Right cardiac atrium (tissue), 5 donors: ENCODE results near the gene RORC. TPM values are rescaled to one million over a fixed set of nuclear protein-coding genes. Genes with fewer than 3 reads are reported as not detected.
"Not testable (repeated sequence)": the region's sequence is repeated elsewhere in the genome, so short reads cannot be mapped to it uniquely, and the experiment has no call there.

Experiments
- ATAC-seq, 2 donors: fragments of 200-7000 bp; cut with Tn5 transposase; one replicate each; pipeline versions ENCODE4 v1.8.0 to v1.9.1; 2020; ENCODE audit warnings: moderate library complexity in 2 of 2, mild to moderate bottlenecking in 1 of 2
- DNase-seq, 3 donors: peaks; one replicate each; pipeline ENCODE4 v3.0.0-alpha.2; 2020
- H3K27ac ChIP-seq: one replicate; pipeline ENCODE4 v1.5.1; 2013; ENCODE audit warnings: mild to moderate bottlenecking, low read length, control low read depth, moderate library complexity
- H3K27me3 ChIP-seq: one replicate; pipeline ENCODE4 v1.6.1; 2013; ENCODE audit not compliant: control insufficient read depth, insufficient read depth
- H3K4me1 ChIP-seq: one replicate; pipeline ENCODE4 v1.6.1; 2013; ENCODE audit warnings: low read length; ENCODE audit not compliant: control insufficient read depth, insufficient read depth
- H3K4me3 ChIP-seq: one replicate; pipeline ENCODE4 v1.5.1; 2013; ENCODE audit warnings: low read length, control low read depth
- H3K9me3 ChIP-seq: one replicate; pipeline ENCODE4 v1.6.1; 2013; ENCODE audit warnings: low read length; ENCODE audit not compliant: control insufficient read depth
- WGBS: extraction: QIAGEN DNeasy Blood & Tissue Kit; methylation state at CpG from one replicate; pipeline ENCODE4 v1.1.7; 2013; 5-methylcytosine and 5-hydroxymethylcytosine counted together
- intact Hi-C, 4 donors: fragments of 100-400 bp; cut with DNase I; formaldehyde crosslinking; loops; one replicate each; pipeline versions ENCODE4 v1.11.0 to v1.14.0; 2022 to 2023
- polyA plus RNA-seq: library from polyadenylated mRNA; stranded (reverse); fragments of 200-250 nt; gene quantifications from one replicate; pipeline ENCODE4 v1.2.3, GENCODE V29; 2013
- total RNA-seq, 4 donors: library from RNA; stranded (reverse); fragmentation: NEBNext Ultra II Directional; extraction: Animal tissue kit (Norgen Biotek cat#: 25700); gene quantifications; one replicate each; pipeline ENCODE4 v1.2.1, GENCODE V29; 2021
- donor health status: healthy with polysubstance abuse.
- donor health status: DM: no; HTN: yes; CAD: no.
- donor health status: DM: no; HTN: no; CAD: no.
- donor health status: DM: no; HTN: yes; CAD: no; lungs with severe emphysema.
- donor health status: DM: yes; HTN: yes; CAD: no.

RORC gene
- total and polyA plus RNA-seq, 5 donors: 1.3 to 8.2 (median 3.3) TPM

DNA sequence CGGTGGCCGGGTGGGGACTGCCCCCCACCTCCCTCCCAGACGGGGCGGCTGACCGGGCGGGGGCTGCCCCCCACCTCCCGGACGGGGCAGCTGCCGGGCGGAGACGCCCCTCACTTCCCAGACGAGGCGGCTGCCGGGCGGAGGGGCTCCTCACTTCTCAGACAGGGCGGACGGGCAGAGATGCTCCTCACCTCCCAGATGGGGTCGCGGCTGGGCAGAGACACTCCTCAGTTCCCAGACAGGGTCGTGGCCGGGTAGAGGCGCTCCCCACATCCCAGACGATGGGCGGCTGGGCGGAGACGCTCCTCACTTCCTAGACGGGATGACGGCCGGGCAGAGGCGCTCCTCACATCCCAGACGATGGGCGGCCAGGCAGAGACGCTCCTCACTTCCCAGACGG, 62.3 kb downstream of the RORC start:
- H3K9me3 ChIP-seq, H3K4me3 ChIP-seq, ATAC-seq, DNase-seq, intact Hi-C loops, H3K4me1 ChIP-seq, H3K27ac ChIP-seq, H3K27me3 ChIP-seq: not testable (repeated sequence)
- WGBS: 93% methylated on average over 34 of the region's 34 CpGs

DNA sequence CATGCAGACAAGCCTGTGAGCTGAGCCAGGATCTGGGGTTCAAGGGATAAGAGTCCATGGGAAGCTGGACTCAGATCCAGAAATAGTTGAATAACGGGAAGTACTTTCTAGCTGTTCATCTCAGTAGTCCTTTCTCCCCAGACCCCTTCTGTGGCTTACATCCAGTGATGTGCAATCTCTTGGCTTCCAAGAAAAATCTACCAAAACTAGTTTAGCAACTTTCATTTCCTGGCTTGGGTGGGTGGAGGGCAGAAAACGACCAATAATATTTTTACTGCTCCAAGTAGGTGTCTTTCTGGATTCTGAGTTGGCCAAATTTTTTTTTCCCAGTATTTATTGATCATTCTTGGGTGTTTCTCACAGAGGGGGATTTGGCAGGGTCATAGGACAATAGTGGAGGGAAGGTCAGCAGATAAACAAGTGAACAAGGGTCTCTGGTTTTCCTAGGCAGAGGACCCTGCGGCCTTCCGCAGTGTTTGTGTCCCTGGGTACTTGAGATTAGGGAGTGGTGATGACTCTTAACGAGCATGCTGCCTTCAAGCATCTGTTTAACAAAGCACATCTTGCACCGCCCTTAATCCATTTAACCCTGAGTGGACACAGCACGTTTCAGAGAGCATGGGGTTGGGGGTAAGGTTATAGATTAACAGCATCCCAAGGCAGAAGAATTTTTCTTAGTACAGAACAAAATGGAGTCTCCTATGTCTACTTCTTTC, 63.1 kb downstream of the RORC start:
- H3K4me1 ChIP-seq, H3K4me3 ChIP-seq, DNase-seq, intact Hi-C loops, H3K27me3 ChIP-seq, H3K9me3 ChIP-seq, H3K27ac ChIP-seq, ATAC-seq: not testable (repeated sequence)
- WGBS: 53% methylated on average over 2 of the region's 7 CpGs

DNA sequence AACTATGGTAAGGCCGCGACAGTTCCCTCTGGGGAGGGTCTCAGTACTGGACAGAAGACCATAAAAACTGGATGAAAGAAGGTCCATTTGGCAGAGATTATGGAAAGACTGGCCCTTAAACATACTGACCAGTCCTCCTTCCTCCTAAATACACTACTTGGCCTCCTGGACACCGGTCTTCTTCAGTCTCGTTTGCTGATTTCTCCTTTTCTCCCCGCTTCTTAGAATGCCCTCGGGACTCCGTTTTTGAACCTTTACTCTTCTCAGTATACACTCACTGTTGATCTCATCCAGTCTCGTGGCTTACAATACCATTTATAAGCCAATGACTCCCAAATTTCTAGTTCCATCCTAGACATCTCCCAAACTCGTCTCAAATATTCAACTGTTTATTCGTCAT, 67.6 kb downstream of the RORC start:
- intact Hi-C loops: no loop called here
- ATAC-seq: peak in 1 of 2 donors; percentile 4
- no peaks in the 10 kb centered on the region for H3K9me3 ChIP-seq
- H3K27me3 ChIP-seq: no peaks in the 10 kb centered on the region
- no peak for DNase-seq
- peaks cover 2% of the 10 kb centered on the region for H3K4me1 ChIP-seq
- H3K4me3 ChIP-seq: peak overlapping the region; percentile 93
- peak overlapping the region; percentile 76 for H3K27ac ChIP-seq
- WGBS: 59% methylated on average over 10 of the region's 10 CpGs

DNA sequence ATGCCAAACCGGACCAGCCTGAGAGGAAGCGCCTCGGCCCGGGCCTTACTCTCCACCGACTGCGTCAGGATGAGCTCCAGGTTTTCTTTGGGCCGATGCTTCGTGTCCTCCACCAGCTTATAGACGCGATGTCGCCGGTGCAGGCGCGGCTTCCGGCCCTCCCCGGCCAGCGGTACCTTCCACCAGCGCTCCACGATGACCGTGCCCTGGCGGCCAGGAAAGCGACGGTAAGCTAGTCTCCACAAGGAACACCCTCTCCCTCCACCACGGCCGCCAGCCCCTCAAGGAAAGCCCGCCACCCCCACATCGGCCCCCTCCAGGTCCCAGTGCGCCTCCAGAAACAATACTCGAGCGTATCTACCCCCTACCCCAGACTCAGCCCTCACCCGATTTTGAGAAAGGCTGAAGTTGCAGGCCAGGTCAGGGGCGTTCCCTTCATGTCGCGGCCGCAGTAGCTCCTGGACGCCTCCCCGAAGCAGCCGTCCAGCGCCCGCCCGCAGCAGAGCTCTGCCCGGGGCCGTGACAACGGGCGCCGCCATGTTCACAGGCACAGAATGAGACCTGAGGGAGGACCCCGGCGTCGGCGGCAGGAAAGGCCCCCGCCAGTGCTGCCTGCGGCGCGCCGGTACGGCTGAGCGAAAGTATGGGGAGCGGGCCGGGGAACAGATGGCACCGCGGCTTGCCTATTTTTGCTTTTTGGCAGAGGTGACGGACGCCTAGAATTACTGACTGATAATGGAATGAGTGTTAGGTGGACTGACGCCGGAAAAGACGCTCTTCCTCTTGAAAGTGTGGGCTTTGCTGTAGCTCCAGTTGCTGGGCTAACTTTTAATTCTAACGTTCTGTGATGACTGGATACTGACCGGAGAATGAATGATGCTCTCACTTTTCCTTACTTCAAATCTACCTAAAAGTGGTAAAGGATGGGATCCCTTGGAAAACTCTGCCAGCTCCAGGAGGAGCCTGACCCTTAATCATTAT, 68.4 kb downstream of the RORC start, which contains the start of gene MRPL9:
Gene MRPL9 (minus strand): TSS at position 556 of the 981 bp plus-strand sequence. CDS start 17 bp downstream, at position 539.
- WGBS: under 1% methylated on average over 68 of the region's 68 CpGs
- DNase-seq: peak; percentile 84 to 94 (median 94)
- intact Hi-C loops: no loop called here
- Histone ChIP-seq H3K4me1 (peaks cover 1% of the 10 kb centered on the region), H3K27me3 (no peaks in the 10 kb centered on the region), H3K27ac (peak within 1 kb of the TSS; percentile 76), H3K9me3 (no peaks in the 10 kb centered on the region), H3K4me3 (peak within 1 kb of the TSS; percentile 93)
- peak; percentile 99 for ATAC-seq

DNA sequence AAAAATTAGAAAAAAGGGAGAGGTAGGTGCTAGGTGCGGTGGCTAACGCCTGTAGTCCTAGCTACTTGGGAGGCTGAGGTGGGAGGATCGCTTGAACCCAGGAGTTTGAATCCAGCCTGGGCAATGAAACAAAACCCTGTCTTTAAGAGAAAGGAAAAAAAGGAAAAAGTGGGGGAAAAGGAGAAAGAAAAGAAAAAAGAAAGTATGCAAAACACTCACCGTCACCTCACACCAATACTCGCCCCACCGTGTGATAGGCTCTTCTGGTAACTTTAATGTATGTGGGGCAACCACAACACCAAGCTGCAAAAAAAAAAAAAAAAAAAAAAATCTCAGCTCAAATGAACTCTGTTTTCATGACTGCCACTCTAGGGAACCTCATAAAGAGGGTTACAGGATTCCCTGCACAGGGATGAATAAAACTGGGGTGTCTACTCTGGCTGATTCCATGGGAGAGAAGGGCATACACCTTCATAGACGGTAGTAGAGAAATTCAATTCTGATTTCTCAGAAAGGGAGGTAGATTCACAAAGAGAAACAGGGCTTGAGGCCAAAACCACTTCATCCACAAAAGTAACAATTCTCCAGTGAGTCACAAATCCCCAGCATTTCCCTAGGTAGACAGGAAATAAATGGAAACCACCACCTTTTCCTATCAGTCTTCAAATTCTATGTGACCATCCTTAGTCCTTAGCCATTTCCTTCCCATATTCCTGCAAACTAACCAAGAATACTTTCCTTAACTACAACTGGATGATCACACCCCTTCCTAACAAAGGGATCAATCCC, 70.8 kb downstream of the RORC start:
- no peaks in the 10 kb centered on the region for H3K9me3 ChIP-seq
- WGBS: 95% methylated on average over 7 of the region's 7 CpGs
- intact Hi-C loops: no loop called here
- ATAC-seq (no peak), DNase-seq (no peak)
- H3K4me3 ChIP-seq: no peak overlapping the region
- no peaks in the 10 kb centered on the region for H3K4me1 ChIP-seq
- H3K27me3 ChIP-seq: no peaks in the 10 kb centered on the region
- no peak overlapping the region for H3K27ac ChIP-seq

DNA sequence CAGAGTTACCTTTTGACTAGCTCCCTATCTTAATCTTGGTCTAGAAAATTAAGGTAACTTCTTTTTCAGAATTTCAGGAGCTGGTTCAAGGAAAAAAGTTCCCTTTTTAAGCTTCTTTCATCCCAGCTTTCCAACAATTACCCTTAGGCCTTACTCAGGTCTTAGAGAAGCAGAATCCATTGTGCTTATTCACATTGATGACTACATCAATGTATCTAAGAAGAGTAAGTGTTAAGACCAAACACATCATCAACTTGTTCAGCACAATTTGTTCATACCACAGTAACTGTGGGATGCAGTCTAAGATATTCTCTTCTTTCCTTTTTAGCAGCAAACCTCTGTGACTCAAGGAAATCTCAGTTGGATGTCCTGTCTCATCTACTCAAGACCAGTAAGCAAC, 72.4 kb downstream of the RORC start:
- DNase-seq (no peak), ATAC-seq (no peak)
- no peak overlapping the region for H3K4me3 ChIP-seq
- H3K9me3 ChIP-seq: no peaks in the 10 kb centered on the region
- no peaks in the 10 kb centered on the region for H3K4me1 ChIP-seq
- no peaks in the 10 kb centered on the region for H3K27me3 ChIP-seq
- H3K27ac ChIP-seq: no peak overlapping the region
- intact Hi-C loops: no loop called here

DNA sequence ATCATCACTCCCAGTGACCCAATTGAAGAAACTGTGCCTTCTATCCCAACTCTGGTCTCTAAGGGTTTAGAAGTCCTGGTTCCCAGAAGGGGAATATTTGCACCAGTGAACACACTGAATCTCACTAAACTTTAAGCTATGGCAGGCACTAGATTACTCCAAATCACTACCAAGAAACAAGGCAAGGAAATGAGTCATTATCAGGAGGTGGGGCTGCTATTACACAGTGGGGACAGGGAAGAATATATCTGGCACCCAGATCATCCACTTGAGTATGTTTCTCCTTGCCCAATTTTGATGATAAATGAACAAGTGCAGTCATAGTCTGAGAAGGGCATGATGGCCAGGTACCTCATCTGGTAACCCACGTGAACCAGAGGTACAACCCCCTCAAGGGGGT, 75.3 kb downstream of the RORC start:
- H3K27ac ChIP-seq: no peak overlapping the region
- no peak overlapping the region for H3K4me3 ChIP-seq
- no peaks in the 10 kb centered on the region for H3K4me1 ChIP-seq
- DNase-seq (no peak), ATAC-seq (peak in 1 of 2 donors; percentile 66)
- 73% methylated on average over 1 of the region's 1 CpG for WGBS
- H3K9me3 ChIP-seq: no peaks in the 10 kb centered on the region
- intact Hi-C loops: no loop called here
- H3K27me3 ChIP-seq: no peaks in the 10 kb centered on the region

Other genes with a start within 250 kb of the RORC start
- 10 to 100 TPM; 34.1 to 36.5 (median 35.5) TPM for gene SNX27, start 219.8 kb downstream of the RORC start, total RNA-seq
- gene SNX27, start 219.8 kb downstream of the RORC start, polyA plus RNA-seq: 13.7 TPM
- gene CELF3, start 115.0 kb downstream of the RORC start, total RNA-seq: under 1 TPM in 1 of 4 donors, not detected in 3; 0.19 TPM
- 0.18 TPM for gene CELF3, start 115.0 kb downstream of the RORC start, polyA plus RNA-seq
- gene RIIAD1, start 110.3 kb downstream of the RORC start, total RNA-seq: 10 to 100 TPM in 1 of 4 donors, 1 to 10 TPM in 3; 6.0 to 19.3 (median 7.7) TPM
- gene RIIAD1, start 110.3 kb downstream of the RORC start, polyA plus RNA-seq: 11.8 TPM
- 10 to 100 TPM; 36.7 to 51.8 (median 41.0) TPM for gene MRPL9, start 68.3 kb downstream of the RORC start, total RNA-seq
- gene MRPL9, start 68.3 kb downstream of the RORC start, polyA plus RNA-seq: 40.0 TPM
- gene TDRKH, start 41.3 kb downstream of the RORC start, total RNA-seq: 1 to 10 TPM; 4.2 to 7.5 (median 6.0) TPM
- gene TDRKH, start 41.3 kb downstream of the RORC start, polyA plus RNA-seq: 3.4 TPM
- under 1 TPM in 3 of 4 donors, not detected in 1; 0.28 to 0.37 (median 0.32) TPM for gene LINGO4, start 26.4 kb downstream of the RORC start, total RNA-seq
- 0.09 TPM for gene LINGO4, start 26.4 kb downstream of the RORC start, polyA plus RNA-seq
- under 1 TPM in 3 of 4 donors, not detected in 1; 0.11 to 0.21 (median 0.17) TPM for gene C2CD4D, start 8.0 kb upstream of the RORC start, total RNA-seq
- gene C2CD4D, start 8.0 kb upstream of the RORC start, polyA plus RNA-seq: 0.05 TPM
- under 1 TPM in 3 of 4 donors, not detected in 1; 0.24 to 0.53 (median 0.42) TPM for gene THEM5, start 21.9 kb upstream of the RORC start, total RNA-seq
- 0.11 TPM for gene THEM5, start 21.9 kb upstream of the RORC start, polyA plus RNA-seq
- gene THEM4, start 77.7 kb upstream of the RORC start, total RNA-seq: 10 to 100 TPM; 18.8 to 19.5 (median 19.0) TPM
- 27.2 TPM for gene THEM4, start 77.7 kb upstream of the RORC start, polyA plus RNA-seq
- 100 to 1,000 TPM; 108 to 245 (median 200) TPM for gene S100A10, start 162.1 kb upstream of the RORC start, total RNA-seq
- 223 TPM for gene S100A10, start 162.1 kb upstream of the RORC start, polyA plus RNA-seq
- 100 to 1,000 TPM in 3 of 4 donors, 10 to 100 TPM in 1; 56.3 to 144 (median 113) TPM for gene S100A11, start 205.2 kb upstream of the RORC start, total RNA-seq
- 227 TPM for gene S100A11, start 205.2 kb upstream of the RORC start, polyA plus RNA-seq